CD4-positive, alpha-beta T cell treated with Interleukin-6 at 100 ng/mL for 8 hours (primary cell): ENCODE measurements around the gene TMEM131L.

Source experiments
- DNase-seq: peaks from one replicate; pipeline ENCODE4 v3.0.0-alpha.2; 2020; ENCODE audit warnings: mixed read lengths, low spot score

The TMEM131L gene

DNA sequence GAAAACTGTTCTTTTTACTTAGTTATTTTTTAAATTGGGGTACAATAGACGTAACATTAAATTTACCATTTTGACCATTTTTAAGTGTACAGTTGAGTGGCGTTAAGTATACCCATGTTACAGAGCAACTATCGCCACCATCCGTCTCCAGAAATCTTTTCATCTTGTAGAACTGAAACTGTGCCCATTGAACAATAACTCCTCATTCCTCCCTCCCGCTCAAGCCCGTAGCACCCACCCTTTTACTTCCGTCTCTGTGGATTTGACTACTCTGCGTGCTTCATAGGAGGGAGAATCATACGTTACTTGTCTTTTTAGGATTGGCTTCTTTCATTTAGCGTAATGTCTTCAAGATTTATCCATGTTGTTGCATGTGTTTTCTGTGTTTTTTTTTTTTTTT is 55.3 kb downstream of the TMEM131L start:
- no peak for DNase-seq

DNA sequence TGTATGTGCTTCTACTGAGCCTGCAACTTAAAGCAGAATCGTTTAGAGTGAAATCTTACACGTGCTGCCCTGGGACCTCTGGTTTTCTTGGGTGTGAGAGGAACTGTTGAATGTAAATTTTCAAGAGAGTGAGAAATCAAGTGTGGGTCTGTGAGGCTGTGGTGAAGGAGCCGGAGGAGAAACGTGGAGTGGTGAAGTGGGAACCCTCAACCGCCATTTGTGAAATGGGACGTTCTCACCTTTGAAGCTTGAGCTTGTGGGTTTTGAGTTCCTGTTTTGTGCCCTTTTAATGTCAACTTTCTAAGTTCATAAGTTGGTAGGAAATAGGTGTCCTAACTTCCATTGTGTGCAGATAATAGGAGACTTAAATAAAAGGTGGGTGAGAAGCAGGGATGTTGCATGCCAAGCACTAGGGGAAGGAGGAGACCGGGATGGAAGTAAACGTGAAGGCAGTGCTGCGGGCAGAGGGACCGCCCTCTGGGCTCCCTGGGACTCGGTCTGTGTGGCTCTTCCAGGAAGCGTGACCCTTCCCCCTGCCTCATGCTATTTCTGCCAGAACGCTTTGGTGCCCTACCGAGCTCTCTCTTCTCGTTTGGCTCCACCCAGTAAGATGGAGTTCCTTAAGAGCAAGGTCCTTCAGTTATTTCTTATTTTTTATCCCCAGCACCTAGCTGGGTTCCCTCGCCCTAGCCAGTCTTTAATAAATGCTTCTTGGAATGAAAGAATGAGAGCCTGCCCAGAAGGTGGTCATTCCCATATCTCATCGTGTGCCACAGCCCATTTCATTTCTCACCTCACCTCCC is 56.0 kb downstream of the TMEM131L start:
- DNase-seq, result peak; percentile 67

DNA sequence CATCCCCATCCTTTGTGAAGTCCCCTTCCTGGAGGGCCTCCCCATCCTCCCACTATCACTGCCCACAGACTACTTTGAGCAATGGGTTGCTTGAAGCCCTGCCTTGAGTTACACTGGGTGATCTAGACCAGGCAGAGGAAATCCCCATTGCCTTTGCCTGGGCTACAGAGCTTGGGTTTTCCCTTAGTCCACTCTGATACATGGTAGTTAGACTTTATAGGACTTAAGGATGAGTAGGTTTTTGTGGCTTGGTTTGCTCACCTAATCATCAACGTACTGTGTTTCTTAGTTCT is 56.6 kb downstream of the TMEM131L start:
- DNase-seq, result peak; percentile 26

DNA sequence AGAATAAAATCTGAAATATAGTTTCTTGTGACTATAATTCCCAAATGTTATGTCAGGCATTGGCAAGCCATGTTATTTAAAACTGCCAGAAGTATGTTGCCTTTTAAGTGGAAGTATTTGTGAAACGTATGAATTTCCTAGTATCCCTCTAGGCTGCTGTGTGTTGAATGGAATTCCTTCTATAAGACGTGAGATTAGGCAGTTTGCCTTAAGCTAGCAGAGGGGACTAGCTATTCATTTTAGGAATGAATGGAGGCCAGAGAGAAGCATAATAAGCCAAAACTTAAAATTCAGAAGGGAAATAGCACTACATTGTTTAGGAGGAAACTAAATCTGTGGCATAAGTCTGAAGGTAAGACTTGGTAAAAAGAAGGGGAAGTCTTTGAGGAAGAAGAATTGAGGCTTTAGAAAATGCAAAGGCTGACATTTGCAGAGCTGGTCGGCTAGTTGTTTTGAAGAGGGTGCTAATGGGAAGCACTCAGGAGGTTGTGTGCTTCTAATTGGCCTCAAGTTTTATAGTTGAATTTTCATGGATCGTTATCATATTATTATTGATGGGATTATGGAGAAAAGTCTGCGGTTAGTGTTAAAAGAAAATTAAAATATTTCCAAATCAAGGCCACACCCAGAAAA is 57.1 kb downstream of the TMEM131L start:
- DNase-seq, result no peak

DNA sequence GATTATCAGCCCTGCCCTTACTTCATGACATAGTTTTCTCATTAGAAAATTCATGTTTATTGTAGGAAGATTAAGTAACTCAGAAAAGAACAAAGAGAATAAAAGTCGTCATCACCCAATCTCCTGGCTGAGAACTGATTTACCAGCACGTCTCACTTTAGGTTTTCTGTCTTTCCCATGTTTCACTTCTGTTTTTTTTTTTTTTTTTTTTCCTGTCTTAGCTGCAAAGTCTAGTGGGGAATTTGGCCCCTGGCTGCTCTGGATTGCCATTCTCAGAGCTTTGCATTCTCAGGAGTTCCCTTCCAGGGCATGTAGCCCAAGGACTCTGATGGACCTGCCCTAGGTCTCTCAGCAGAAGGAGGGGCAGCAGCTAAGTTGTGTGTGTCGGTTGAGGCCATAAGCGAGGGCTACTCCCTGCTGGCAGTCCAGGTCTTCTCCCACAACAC is 57.8 kb downstream of the TMEM131L start:
- DNase-seq, result no peak

DNA sequence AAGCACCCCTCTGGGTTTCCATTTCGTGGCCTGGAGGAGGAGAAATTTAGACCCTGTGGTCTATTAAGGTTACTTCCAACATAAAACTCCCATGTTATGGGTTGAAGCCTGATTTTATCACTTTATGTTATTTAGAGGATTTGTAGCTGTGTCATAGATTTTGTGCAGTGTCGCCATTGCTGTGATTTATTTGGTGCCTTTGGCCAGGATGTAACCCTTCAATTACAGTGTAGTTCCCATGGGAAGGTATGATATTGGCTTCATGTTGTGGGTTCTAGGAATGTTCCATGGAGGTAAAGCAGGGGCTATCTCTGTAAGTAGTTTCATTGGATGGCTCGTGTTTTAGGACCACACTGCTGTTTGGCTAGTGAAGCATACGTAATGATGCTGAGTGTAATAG is 58.5 kb downstream of the TMEM131L start:
- DNase-seq, result no peak

DNA sequence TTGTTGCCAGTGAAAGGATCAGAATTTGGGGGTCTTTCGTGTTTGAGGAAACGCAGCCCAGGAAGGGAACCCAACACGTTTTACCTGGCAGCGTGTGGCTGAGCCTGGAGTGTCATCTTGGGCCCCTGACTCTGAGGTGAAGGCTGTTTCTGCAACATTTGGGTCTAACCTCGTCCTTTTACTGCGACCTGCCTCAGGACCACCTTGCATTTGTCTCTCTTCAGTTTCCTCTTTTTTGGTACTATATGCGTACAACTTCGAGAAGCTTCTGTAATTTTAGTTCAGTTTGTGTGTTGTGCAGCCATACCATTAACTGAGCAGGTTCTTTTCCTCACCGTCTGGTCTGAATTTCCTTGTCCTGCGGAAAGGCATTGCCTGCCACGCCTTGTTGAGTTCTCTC is 61.5 kb downstream of the TMEM131L start:
- DNase-seq, result no peak

DNA sequence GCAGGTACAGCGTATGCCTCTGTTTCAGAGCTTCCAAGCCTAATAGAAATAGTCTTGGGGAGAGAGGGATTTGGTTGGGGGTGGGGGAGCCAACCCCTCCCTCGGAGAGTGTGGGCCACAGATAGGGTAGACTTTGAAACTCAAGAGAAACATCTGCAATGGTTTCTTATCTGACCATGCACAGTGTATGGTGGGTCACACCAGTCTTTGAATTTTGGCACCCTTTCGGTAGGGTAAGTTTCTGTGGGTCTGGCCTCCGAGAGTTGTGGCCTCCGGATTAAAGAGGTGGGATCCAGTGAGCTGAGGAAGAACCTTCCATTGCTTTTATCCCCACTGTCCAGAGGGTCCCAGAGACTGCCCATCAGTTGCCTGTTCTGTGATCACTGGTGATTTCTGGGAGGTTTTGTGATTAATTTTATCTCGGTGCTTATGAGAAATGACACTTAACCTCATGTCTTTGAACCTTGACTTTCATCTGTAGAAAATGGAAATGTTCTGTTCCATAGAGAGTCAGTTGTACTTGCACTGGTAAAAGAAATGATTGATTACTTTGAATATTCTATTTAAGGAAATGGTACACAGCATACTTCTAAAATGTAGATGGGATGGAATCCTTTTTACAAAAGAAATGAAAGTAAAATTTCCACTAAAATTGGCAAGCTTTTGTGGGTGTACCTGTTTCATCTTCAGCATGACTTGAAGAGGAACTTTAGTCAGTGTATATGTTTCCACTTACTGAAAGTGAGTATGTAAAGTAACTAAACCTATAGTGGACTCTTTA is 62.7 kb downstream of the TMEM131L start:
- DNase-seq, result no peak

DNA sequence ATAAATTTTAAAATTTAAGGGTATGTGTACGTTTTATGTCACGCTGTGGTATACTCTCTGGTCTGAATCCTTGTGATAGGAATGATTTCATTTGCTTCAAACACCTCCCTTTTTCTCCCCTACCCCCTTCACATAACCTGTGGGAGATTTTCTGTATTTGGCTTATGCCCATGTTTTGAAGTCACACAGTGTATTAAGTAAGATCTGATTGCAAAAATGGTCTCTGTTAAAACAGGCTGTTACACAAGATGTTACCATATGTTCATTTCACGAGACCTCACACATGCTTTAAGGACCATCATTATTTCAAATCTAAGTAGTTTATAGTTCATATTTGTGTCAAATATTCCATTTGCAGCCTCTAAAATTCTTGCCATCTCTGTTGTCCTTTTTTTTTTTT is 63.5 kb downstream of the TMEM131L start:
- DNase-seq, result no peak

DNA sequence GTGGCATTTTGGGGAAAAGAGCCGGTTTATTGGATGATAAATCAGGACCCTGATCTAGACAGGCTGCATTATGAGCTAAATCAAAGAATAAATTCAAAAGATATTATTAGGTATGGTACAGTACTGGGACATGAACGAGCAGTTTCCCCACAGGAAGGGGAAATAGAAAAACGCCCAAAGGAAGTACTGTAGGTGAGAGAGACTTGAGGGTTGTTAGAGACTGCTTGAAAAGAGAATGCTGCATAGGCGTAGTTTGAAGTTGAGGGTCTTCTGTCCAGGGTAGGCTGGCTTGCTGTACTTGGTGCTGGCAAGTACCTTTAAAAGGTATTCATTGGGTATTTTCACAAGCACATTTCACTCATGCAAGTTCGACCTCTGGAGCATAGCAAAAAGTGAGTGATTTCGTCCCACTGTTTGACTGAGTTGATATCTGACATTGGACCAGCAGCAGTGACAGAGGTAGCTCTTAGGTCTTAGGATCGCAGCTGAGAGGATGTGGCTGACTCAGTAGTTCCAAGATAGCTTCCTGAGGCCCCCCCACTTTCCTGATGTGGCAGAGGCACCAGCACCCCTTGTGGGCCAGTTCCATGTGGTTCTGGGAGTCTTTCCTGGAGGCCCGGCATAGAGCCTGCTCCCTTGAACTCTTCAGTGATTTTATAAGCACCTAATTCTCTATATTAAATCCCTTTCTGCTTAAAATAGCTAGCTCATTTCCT is 64.3 kb downstream of the TMEM131L start:
- DNase-seq, result peak; percentile 20

DNA sequence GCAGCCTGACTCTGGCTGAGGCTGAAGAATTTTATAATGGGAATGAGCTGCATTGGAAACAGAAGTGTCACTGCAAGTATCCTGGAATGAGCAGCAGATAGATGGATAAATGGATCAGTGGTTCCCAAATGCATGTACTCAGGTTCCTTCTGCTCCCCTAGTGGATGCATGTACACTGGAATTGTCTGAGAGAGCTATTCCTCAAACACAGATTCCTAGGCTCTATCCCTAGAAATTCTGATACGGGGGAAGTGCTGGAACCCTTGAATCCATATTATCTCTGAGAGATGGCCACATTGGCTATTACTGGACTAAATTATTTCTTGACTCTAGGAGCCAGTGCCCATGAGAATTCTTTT is 64.8 kb downstream of the TMEM131L start:
- no peak for DNase-seq

DNA sequence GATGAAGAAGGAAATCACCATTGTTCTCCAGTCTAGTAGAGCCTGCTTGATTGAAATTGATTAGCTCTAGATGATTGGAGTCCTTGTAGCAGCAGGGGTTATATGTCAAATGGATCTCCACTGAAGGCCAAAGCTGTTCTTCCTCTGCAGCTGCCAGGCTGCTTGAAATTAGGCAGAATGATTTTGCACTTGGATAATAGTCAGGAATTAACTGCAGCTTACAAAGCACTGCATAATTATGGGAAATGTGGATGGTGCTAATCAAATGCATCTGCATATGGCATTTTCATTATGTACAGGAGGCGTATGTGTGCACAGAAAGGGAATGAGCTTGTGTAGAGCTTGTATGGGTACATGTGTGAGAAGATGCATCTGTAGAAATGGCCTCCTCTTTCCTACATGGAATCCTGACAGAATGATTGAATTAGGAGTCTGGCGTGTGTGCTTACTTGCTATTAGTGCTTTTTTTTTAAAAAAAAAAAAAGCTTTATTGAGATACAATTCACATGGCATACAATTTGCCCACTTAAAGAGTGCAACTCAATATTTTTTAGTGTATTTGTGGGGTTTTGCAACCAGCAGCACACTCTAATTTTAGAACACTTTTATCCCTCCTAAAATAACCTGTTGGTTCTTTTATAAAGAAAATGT is 65.9 kb downstream of the TMEM131L start:
- DNase-seq, result no peak

DNA sequence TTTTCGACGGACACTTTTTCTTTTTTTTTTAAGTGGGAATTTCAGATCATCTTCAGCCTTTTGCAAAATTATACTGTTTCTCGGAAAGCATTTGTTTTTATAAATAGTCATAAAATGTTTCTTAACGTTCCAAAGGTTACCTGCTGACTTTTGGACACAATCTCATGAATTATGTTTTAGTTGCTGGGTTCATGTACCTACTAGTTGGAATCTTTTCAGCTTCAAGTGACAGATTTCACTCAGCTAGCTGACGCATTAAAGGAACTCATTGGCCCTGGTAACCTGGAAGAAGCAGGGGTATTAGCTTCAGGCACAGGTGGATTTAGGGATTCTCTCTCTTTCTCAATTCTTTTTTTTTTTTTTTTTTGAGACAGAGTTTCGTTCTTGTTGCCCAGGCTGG is 66.5 kb downstream of the TMEM131L start:
- DNase-seq, result no peak

DNA sequence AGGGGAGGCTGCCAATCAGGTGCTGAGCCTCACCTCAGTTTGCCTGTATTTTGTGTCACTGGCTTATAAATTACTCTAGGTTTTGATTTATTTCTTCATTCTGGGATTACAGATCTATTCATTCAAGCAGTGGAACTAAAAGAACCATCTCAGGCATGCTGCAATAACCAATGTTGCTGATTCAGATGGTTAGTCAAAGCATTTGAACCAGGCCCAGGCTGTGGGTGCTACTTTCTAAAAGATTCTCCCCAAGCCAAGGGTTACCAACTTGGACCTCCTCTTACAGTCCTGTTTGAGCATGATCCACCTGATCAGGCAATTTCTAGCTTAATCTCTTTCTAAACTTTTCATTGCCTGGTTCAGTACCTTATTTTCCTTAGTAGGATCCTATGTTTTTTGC is 67.2 kb downstream of the TMEM131L start:
- DNase-seq, result no peak

DNA sequence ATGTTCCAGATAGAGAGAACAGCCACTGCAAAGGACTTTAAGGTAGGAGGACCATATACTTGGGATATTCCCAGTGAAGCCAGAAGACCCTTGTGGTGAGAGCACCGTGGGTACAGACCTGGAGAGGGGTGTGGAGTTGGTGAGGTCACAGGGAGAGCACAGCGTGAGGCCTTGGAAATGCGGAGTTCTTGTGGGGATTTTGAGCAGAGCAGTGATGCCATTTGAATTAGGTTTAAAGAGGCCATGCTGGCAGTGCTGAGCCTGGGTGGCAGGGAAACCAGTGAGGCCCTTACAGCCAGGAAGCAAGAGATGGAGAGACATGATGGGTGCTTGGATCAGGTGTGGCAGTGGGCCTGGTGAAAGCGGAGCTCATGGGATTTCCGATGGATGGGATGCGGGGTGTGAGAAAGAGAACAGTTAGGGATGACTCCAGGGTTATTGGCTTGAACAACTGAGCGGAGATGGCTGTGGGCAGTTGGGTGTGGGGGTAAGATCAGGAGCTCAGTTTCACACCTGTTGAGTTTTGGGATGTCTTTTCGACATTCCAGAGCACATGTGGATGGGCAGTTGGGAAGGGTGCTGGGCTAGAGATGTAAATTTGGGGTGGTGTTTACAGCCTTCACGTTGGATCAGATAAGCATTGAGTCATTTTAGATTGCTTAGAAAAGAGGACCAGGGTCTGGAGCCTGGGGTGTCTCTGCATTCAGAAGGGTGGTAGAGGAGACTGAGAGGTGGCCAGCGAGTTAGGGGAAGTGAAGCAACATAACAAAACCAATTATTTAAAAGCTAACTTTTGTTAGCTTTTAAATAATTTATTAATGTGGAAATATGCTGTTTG is 68.9 kb downstream of the TMEM131L start:
- DNase-seq, result no peak

DNA sequence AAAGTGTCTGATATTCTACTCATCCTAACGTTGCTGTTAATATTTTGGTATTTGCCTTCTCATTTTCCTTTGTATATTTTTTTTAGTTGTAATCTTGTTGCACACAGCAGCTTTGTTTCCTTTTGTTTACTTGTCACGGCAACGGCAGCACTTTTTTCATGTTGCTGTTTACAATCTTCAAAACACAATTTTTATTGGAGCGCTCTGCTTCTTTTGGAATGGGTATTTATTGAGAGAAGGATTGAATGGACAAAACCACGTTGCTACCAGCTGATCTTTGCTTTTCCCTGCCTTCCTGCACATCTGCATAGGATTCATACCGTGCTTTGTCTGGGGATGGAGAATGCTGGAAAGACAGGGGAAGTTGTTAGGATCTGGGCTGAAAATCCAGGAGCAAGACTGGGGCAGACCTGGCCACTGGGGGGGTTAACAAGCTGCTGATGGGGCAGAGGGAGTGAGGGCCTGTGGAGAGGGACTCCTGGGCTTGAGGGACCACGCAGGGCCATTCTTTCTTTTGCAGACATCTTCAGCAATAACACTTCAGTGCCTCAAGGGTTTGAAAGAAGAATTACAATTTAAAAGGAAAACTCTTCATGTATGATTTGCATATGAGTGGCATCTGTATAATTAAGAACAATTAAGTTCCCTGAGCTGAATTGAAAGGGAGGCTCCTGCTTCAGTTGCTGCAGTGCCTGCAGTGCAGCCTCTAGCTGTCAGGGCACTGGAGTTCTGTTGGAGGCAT is 69.8 kb downstream of the TMEM131L start:
- DNase-seq, result no peak

DNA sequence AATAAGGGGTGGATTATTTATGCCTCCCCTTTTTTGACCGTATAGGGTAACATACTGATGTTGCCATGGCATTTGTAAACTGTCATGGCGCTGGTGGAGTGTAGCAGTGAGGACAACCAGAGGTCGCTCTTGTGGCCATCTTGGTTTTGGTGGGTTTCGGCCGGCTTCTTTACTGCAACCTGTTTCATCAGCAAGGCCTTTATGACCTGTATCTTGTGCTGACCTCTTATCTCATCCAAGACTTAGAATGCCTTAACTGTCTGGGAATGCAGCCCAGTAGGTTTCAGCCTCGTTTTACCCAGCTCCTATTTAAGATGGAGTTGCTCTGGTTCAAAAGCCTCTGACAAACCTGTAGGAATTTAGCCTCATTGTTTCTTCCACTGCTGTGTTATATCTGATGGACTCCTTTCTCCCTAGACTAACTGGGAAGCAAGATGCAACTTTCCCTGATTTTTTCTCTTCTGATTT is 71.4 kb downstream of the TMEM131L start:
- no peak for DNase-seq

DNA sequence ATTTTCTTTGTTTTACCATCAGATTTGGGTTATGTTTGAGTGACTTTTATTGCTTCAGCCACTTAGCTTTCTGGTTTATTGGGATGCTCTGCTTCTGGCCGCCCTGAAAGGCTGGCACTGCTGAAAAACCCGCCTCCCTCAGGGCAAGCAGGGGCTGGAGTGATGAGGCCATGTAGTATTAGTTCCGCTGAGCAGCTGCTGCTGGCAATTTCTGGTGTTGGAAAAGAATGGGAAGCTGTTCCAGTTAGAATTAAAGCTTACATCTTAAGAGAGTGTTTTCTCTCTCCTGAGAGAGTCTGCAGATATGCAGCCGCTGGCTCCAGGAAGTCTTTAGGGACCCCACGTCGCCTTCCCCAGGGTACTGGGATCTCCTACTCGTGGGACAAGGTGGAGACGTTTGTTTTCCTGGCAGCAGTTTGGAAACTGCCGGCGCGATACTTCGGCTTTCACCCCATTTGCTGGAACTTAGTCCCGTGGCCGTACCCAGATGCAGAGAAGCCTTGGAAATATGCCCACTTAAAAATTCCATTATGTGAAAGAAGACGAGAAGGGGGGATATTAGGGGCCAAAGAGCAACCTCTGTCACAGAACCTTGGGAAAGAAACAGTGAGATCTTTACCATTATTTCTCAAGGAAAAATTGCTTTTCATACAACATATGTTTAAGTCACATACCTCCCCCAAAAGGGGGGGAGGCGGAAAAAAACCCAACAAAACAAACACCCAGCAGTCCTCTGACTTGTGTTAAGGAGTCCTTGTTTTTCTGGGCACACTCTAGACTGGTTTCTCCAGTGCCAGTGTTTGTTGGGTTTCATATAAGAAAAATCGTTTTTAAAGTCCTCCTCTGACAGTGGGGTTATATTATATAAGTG is 72.6 kb downstream of the TMEM131L start:
- DNase-seq, result no peak

DNA sequence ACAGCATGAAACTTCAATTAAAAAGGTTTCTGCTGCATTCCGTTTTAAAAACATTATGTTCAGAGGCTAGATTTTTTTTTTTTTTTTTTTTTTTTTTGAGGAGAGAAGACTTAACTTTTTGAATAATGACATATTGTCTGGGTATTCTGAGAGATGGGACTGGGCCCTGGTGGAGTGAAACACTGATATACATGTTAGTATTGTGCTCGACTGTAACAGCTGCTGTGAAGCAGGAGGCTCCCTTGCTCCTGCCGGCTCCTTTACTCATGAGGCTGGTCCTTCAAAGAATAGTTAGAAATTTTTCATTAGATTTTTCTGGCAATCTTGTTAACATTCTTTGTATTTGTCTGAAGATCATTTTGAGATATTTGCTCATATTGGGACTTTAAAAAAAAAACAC is 73.3 kb downstream of the TMEM131L start:
- no peak for DNase-seq
